ENCODE data around the gene MAL.

Gene MAL

GRCh38 chr2:95056044-95056443 is 30.5 kb downstream of the MAL start:
- Histone ChIP-seq H3K9ac (ENCODE audit: low read depth, low read length) (no peak overlapping the region), H3K4me3 (ENCODE audit: low read depth, low read length) (no peak overlapping the region), H3K36me3 (ENCODE audit: control insufficient read depth, insufficient read depth, low read length) (no peaks in the 10 kb centered on the region), H3K27me3 (ENCODE audit: control insufficient read depth, insufficient read depth, low read length) (no peaks in the 10 kb centered on the region), H3K9me3 (ENCODE audit: control insufficient read depth, insufficient read depth, low read length) (no peaks in the 10 kb centered on the region), H3K4me1 (ENCODE audit: control insufficient read depth, insufficient read depth, low read length) (no peaks in the 10 kb centered on the region)

- Histone ChIP-seq H3K9ac (ENCODE audit: low read depth, low read length) (no peak overlapping the region), H3K9me3 (ENCODE audit: control insufficient read depth, insufficient read depth, low read length) (no peaks in the 10 kb centered on the region), H3K27me3 (ENCODE audit: control insufficient read depth, insufficient read depth, low read length) (no peaks in the 10 kb centered on the region), H3K4me3 (ENCODE audit: low read depth, low read length) (no peak overlapping the region), H3K4me1 (ENCODE audit: control insufficient read depth, insufficient read depth, low read length) (no peaks in the 10 kb centered on the region), H3K36me3 (ENCODE audit: control insufficient read depth, insufficient read depth, low read length) (no peaks in the 10 kb centered on the region)
These were observed 31.3 kb downstream of the MAL start for GRCh38 chr2:95056461-95057459.

GRCh38 chr2:95057535-95058370 is 32.2 kb downstream of the MAL start:
- H3K36me3 ChIP-seq (ENCODE audit: control insufficient read depth, insufficient read depth, low read length): no peaks in the 10 kb centered on the region
- no peaks in the 10 kb centered on the region for H3K27me3 ChIP-seq (ENCODE audit: control insufficient read depth, insufficient read depth, low read length)
- H3K4me1 ChIP-seq (ENCODE audit: control insufficient read depth, insufficient read depth, low read length): no peaks in the 10 kb centered on the region
- no peak overlapping the region for H3K4me3 ChIP-seq (ENCODE audit: low read depth, low read length)
- no peaks in the 10 kb centered on the region for H3K9me3 ChIP-seq (ENCODE audit: control insufficient read depth, insufficient read depth, low read length)
- no peak overlapping the region for H3K9ac ChIP-seq (ENCODE audit: low read depth, low read length)

- H3K4me3 ChIP-seq (ENCODE audit: low read depth, low read length): no peak overlapping the region
- H3K4me1 ChIP-seq (ENCODE audit: control insufficient read depth, insufficient read depth, low read length): no peaks in the 10 kb centered on the region
- H3K9me3 ChIP-seq (ENCODE audit: control insufficient read depth, insufficient read depth, low read length): no peaks in the 10 kb centered on the region
- H3K36me3 ChIP-seq (ENCODE audit: control insufficient read depth, insufficient read depth, low read length): no peaks in the 10 kb centered on the region
- H3K27me3 ChIP-seq (ENCODE audit: control insufficient read depth, insufficient read depth, low read length): no peaks in the 10 kb centered on the region
- H3K9ac ChIP-seq (ENCODE audit: low read depth, low read length): no peak overlapping the region
These were observed 33.0 kb downstream of the MAL start for GRCh38 chr2:95058466-95058988.

GRCh38 chr2:95058989-95059641 is 33.6 kb downstream of the MAL start:
- Histone ChIP-seq H3K36me3 (ENCODE audit: control insufficient read depth, insufficient read depth, low read length) (no peaks in the 10 kb centered on the region), H3K9ac (ENCODE audit: low read depth, low read length) (no peak overlapping the region), H3K9me3 (ENCODE audit: control insufficient read depth, insufficient read depth, low read length) (no peaks in the 10 kb centered on the region), H3K4me3 (ENCODE audit: low read depth, low read length) (no peak overlapping the region), H3K27me3 (ENCODE audit: control insufficient read depth, insufficient read depth, low read length) (no peaks in the 10 kb centered on the region), H3K4me1 (ENCODE audit: control insufficient read depth, insufficient read depth, low read length) (no peaks in the 10 kb centered on the region)

- Histone ChIP-seq H3K27me3 (ENCODE audit: control insufficient read depth, insufficient read depth, low read length) (no peaks in the 10 kb centered on the region), H3K4me3 (ENCODE audit: low read depth, low read length) (no peak overlapping the region), H3K36me3 (ENCODE audit: control insufficient read depth, insufficient read depth, low read length) (no peaks in the 10 kb centered on the region), H3K9ac (ENCODE audit: low read depth, low read length) (no peak overlapping the region), H3K9me3 (ENCODE audit: control insufficient read depth, insufficient read depth, low read length) (no peaks in the 10 kb centered on the region), H3K4me1 (ENCODE audit: control insufficient read depth, insufficient read depth, low read length) (no peaks in the 10 kb centered on the region)
These were observed 34.3 kb downstream of the MAL start for GRCh38 chr2:95059656-95060370.

- Histone ChIP-seq H3K36me3 (ENCODE audit: control insufficient read depth, insufficient read depth, low read length) (no peaks in the 10 kb centered on the region), H3K9ac (ENCODE audit: low read depth, low read length) (no peak overlapping the region), H3K27me3 (ENCODE audit: control insufficient read depth, insufficient read depth, low read length) (no peaks in the 10 kb centered on the region), H3K9me3 (ENCODE audit: control insufficient read depth, insufficient read depth, low read length) (no peaks in the 10 kb centered on the region), H3K4me3 (ENCODE audit: low read depth, low read length) (no peak overlapping the region), H3K4me1 (ENCODE audit: control insufficient read depth, insufficient read depth, low read length) (no peaks in the 10 kb centered on the region)
These were observed 35.1 kb downstream of the MAL start for GRCh38 chr2:95060446-95061118.

GRCh38 chr2:95061119-95061512 is 35.6 kb downstream of the MAL start:
- H3K36me3 ChIP-seq (ENCODE audit: control insufficient read depth, insufficient read depth, low read length): no peaks in the 10 kb centered on the region
- no peaks in the 10 kb centered on the region for H3K9me3 ChIP-seq (ENCODE audit: control insufficient read depth, insufficient read depth, low read length)
- no peak overlapping the region for H3K9ac ChIP-seq (ENCODE audit: low read depth, low read length)
- no peaks in the 10 kb centered on the region for H3K4me1 ChIP-seq (ENCODE audit: control insufficient read depth, insufficient read depth, low read length)
- no peaks in the 10 kb centered on the region for H3K27me3 ChIP-seq (ENCODE audit: control insufficient read depth, insufficient read depth, low read length)
- no peak overlapping the region for H3K4me3 ChIP-seq (ENCODE audit: low read depth, low read length)

GRCh38 chr2:95061601-95062183 is 36.2 kb downstream of the MAL start:
- no peak overlapping the region for H3K9ac ChIP-seq (ENCODE audit: low read depth, low read length)
- H3K36me3 ChIP-seq (ENCODE audit: control insufficient read depth, insufficient read depth, low read length): no peaks in the 10 kb centered on the region
- no peak overlapping the region for H3K4me3 ChIP-seq (ENCODE audit: low read depth, low read length)
- H3K27me3 ChIP-seq (ENCODE audit: control insufficient read depth, insufficient read depth, low read length): no peaks in the 10 kb centered on the region
- H3K9me3 ChIP-seq (ENCODE audit: control insufficient read depth, insufficient read depth, low read length): no peaks in the 10 kb centered on the region
- H3K4me1 ChIP-seq (ENCODE audit: control insufficient read depth, insufficient read depth, low read length): no peaks in the 10 kb centered on the region

- Histone ChIP-seq H3K9ac (ENCODE audit: low read depth, low read length) (no peak overlapping the region), H3K4me1 (ENCODE audit: control insufficient read depth, insufficient read depth, low read length) (no peaks in the 10 kb centered on the region), H3K27me3 (ENCODE audit: control insufficient read depth, insufficient read depth, low read length) (no peaks in the 10 kb centered on the region), H3K36me3 (ENCODE audit: control insufficient read depth, insufficient read depth, low read length) (no peaks in the 10 kb centered on the region), H3K4me3 (ENCODE audit: low read depth, low read length) (no peak overlapping the region), H3K9me3 (ENCODE audit: control insufficient read depth, insufficient read depth, low read length) (no peaks in the 10 kb centered on the region)
These were observed 37.0 kb downstream of the MAL start for GRCh38 chr2:95062242-95063085.
